ENCODE results near the gene CARD10. TPM values are rescaled to one million over a fixed set of nuclear protein-coding genes. Genes with fewer than 3 reads are reported as not detected.

The CARD10 gene
- polyA plus RNA-seq, 1 of the 3 experiments (the other 2 are of a cell fraction), result 14.5 TPM

GRCh38 chr22:37471727-37472417 is 47.3 kb downstream of the CARD10 start:
- DNase-seq, result no peak
- no peaks in the 10 kb centered on the region for H3K9me2 ChIP-seq
- no peak overlapping the region for H3K4me2 ChIP-seq
- H3K4me3 ChIP-seq (ENCODE audit: low read depth in 2 of 2, low read length in 1 of 2), result no peak overlapping the region
- no peak overlapping the region for H3K9ac ChIP-seq
- no peaks in the 10 kb centered on the region; a peak in 1 of 4 replicates for H3K4me1 ChIP-seq (ENCODE audit: control insufficient read depth in 1 of 2, insufficient read depth in 2 of 2, low read depth in 1 of 2, low read length in 1 of 2)
- ChIA-PET CTCF (interaction anchor here (0.7 to 3.6 kb wide), 20 partner anchors 9 to 259 kb away, joined by 3 to 46 read pairs (median 7); partner anchors contain the start of genes CARD10 and MFNG), POLR2A (no interaction called here)
- H3K27me3 ChIP-seq (ENCODE audit: insufficient read depth), result no peaks in the 10 kb centered on the region
- H3K36me3 ChIP-seq (replicated peaks in 1 of 2; ENCODE audit: control insufficient read depth in 1 of 2, insufficient read depth in 2 of 2, low read length in 1 of 2), result no peaks in the 10 kb centered on the region
- H3F3A ChIP-seq (replicated peaks; ENCODE audit: insufficient read depth), result no peaks in the 10 kb centered on the region
- H3K79me2 ChIP-seq (ENCODE audit: insufficient read depth), result no peaks in the 10 kb centered on the region
- no peak overlapping the region for H2AFZ ChIP-seq (ENCODE audit: low read depth)
- no peak overlapping the region for H3K27ac ChIP-seq (ENCODE audit: low read depth in 2 of 2, low read length in 1 of 2)
- no peaks in the 10 kb centered on the region for H3K9me3 ChIP-seq
- 58% methylated on average over 8 of the region's 9 CpGs for whole genome bisulfite sequencing (ENCODE audit: low lambda C conversion rate)
- TF ChIP-seq NFIC (IDR thresholded peaks at IDR 0.05; ENCODE audit: borderline replicate concordance) (no peak), GABPA (IDR thresholded peaks at IDR 0.05; ENCODE audit: low read depth) (no peak), IRF3 (IDR thresholded peaks at IDR 0.05; ENCODE audit: low read depth, low read length) (no peak), FOXJ3 (CRISPR knock-in tag; IDR thresholded peaks at IDR 0.05) (no peak), RCOR1 (IDR thresholded peaks at IDR 0.05; ENCODE audit: low read length) (no peak), SMC3 (IDR thresholded peaks at IDR 0.05; ENCODE audit: low read depth, low read length) (no peak), POLR2AphosphoS5 (IDR thresholded peaks at IDR 0.05; ENCODE audit: low read depth, low read length) (no peak), RFX5 (IDR thresholded peaks at IDR 0.05; ENCODE audit: low read length) (no peak), MXI1 (IDR thresholded peaks at IDR 0.05; ENCODE audit: low read depth, low read length) (no peak), SIN3A (IDR thresholded peaks at IDR 0.05; ENCODE audit: borderline replicate concordance, low read depth, low read length) (no peak), YY1 (IDR thresholded peaks at IDR 0.05; ENCODE audit: low read depth) (no peak), TEAD4 (IDR thresholded peaks at IDR 0.05; ENCODE audit: borderline replicate concordance, insufficient read depth) (no peak), NRF1 (IDR thresholded peaks at IDR 0.05; ENCODE audit: low read depth, low read length) (no peak), MAX (IDR thresholded peaks at IDR 0.05; ENCODE audit: low read depth) (no peak), RAD21 (IDR thresholded peaks at IDR 0.05; ENCODE audit: low read length) (no peak), JUND (IDR thresholded peaks at IDR 0.05) (no peak), TAF1 (IDR thresholded peaks at IDR 0.05; ENCODE audit: borderline replicate concordance, low read depth, low read length) (no peak)
- H4K20me1 ChIP-seq (ENCODE audit: insufficient read depth), result no peaks in the 10 kb centered on the region

GRCh38 chr22:37470087-37470445 is 49.1 kb downstream of the CARD10 start:
- Histone ChIP-seq H3K4me1 (ENCODE audit: control insufficient read depth in 1 of 2, insufficient read depth in 2 of 2, low read depth in 1 of 2, low read length in 1 of 2) (no peaks in the 10 kb centered on the region; a peak in 1 of 4 replicates), H2AFZ (ENCODE audit: low read depth) (no peak overlapping the region), H3K4me2 (no peak overlapping the region), H3K9me3 (no peaks in the 10 kb centered on the region), H4K20me1 (ENCODE audit: insufficient read depth) (no peaks in the 10 kb centered on the region), H3K4me3 (ENCODE audit: low read depth in 2 of 2, low read length in 1 of 2) (no peak overlapping the region), H3K9ac (no peak overlapping the region), H3F3A (replicated peaks; ENCODE audit: insufficient read depth) (no peaks in the 10 kb centered on the region), H3K27me3 (ENCODE audit: insufficient read depth) (0 out of 2 replicates have a peak, but pooled peaks cover 7% of the 10 kb centered on the region), H3K79me2 (ENCODE audit: insufficient read depth) (no peaks in the 10 kb centered on the region), H3K36me3 (replicated peaks in 1 of 2; ENCODE audit: control insufficient read depth in 1 of 2, insufficient read depth in 2 of 2, low read length in 1 of 2) (no peaks in the 10 kb centered on the region), H3K9me2 (no peaks in the 10 kb centered on the region), H3K27ac (ENCODE audit: low read depth in 2 of 2, low read length in 1 of 2) (no peak overlapping the region)
- WGBS (ENCODE audit: low lambda C conversion rate), result 63% methylated on average over 5 of the region's 5 CpGs
- ChIA-PET POLR2A (no interaction called here), CTCF (interaction anchor here (0.6 to 2.1 kb wide), 6 partner anchors 12 to 614 kb away, joined by 3 to 7 read pairs (median 3); no protein-coding TSS in a partner anchor)
- DNase-seq, result no peak
- TF ChIP-seq SMC3 (IDR thresholded peaks at IDR 0.05; ENCODE audit: low read depth, low read length) (no peak), MXI1 (IDR thresholded peaks at IDR 0.05; ENCODE audit: low read depth, low read length) (no peak), EP300 (IDR thresholded peaks at IDR 0.05; ENCODE audit: borderline replicate concordance in 1 of 2, low read depth in 1 of 2, low read length in 1 of 2) (no peak), NRF1 (IDR thresholded peaks at IDR 0.05; ENCODE audit: low read depth, low read length) (no peak), FOXJ3 (CRISPR knock-in tag; IDR thresholded peaks at IDR 0.05) (no peak), IRF3 (IDR thresholded peaks at IDR 0.05; ENCODE audit: low read depth, low read length) (no peak), REST (IDR thresholded peaks at IDR 0.05; ENCODE audit: low read depth, low read length) (no peak), FOXM1 (IDR thresholded peaks at IDR 0.05; ENCODE audit: low read depth) (no peak), TCF12 (IDR thresholded peaks at IDR 0.05) (no peak)

All from SK-N-SH (cell line).